HL-60 (cell line): Measurements from ENCODE around the gene CSTF3.

Experiments used
- DNase-seq, 2 experiments: peaks; one replicate each; pipeline ENCODE4 v3.0.0-alpha.2; 2010 to 2020; ENCODE audit warnings: low read depth in 1 of 2, low spot score in 1 of 2
- H3K27ac ChIP-seq: fragments of 250-450 bp; sonication (Bioruptor Pico); replicated peaks from 2 replicates; pipeline ENCODE4 v1.5.1; 2020; ENCODE audit warnings: mild to moderate bottlenecking, moderate library complexity
- H3K27me3 ChIP-seq: fragments of 250-450 bp; sonication (Bioruptor Pico); 2 replicates; pipeline ENCODE4 v1.5.1; 2021; ENCODE audit warnings: mild to moderate bottlenecking, moderate library complexity; ENCODE audit not compliant: insufficient read depth, poor library complexity, severe bottlenecking
- H3K4me3 ChIP-seq: replicated peaks from 2 replicates; pipeline ENCODE4 v1.5.1; 2011; ENCODE audit warnings: mild to moderate bottlenecking, control low read depth, low read length; ENCODE audit not compliant: insufficient read depth
- GABPA ChIP-seq: IDR thresholded peaks from 2 replicates; pipeline ENCODE4 v1.6.1; 2012; ENCODE audit warnings: low read depth
- POLR2AphosphoS5 ChIP-seq: IDR thresholded peaks from 2 replicates; pipeline ENCODE4 v1.6.1; 2012; ENCODE audit warnings: low read depth
- SPI1 ChIP-seq: IDR thresholded peaks from 2 replicates; pipeline ENCODE4 v1.6.1; 2012; ENCODE audit warnings: low read depth, mild to moderate bottlenecking, borderline replicate concordance
- TF ChIP-seq, protein P1 (sequence below): IDR thresholded peaks from one replicate; pipeline ENCODE4 v1.5.1; 2011; ENCODE audit warnings: low read length, control low read depth, inconsistent platforms; ENCODE audit not compliant: insufficient read depth
- TF ChIP-seq, protein P2 (sequence below): IDR thresholded peaks from 2 replicates; pipeline ENCODE4 v1.6.1; 2012; ENCODE audit warnings: low read depth; ENCODE audit not compliant: insufficient replicate concordance

CSTF3 gene

DNA sequence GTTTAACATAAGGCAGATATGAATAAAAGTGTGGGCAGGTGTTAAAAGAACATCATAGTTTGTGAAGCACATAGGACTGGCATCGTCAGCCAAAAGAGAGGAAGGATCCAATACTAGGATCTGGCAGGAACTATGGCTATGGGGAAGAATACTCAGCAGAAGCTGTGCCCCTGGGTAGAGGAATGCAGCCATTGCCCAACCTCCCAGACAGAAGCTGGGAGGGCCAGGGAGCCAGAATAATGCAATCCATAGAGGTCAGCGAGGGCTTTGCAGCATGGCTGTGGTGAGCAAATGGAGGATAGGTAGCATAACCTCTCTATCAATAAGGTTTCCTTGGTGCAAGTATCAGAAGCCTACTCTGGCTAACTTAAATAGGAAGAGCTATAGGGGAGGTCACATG lies 11.7 kb upstream of the CSTF3 start:
- DNase-seq: peak in 1 of 2 experiments; percentile 58
- Histone ChIP-seq H3K27ac (no peak overlapping the region), H3K27me3 (no peaks in the 10 kb centered on the region), H3K4me3 (no peak overlapping the region)
- TF ChIP-seq, protein P1, sequence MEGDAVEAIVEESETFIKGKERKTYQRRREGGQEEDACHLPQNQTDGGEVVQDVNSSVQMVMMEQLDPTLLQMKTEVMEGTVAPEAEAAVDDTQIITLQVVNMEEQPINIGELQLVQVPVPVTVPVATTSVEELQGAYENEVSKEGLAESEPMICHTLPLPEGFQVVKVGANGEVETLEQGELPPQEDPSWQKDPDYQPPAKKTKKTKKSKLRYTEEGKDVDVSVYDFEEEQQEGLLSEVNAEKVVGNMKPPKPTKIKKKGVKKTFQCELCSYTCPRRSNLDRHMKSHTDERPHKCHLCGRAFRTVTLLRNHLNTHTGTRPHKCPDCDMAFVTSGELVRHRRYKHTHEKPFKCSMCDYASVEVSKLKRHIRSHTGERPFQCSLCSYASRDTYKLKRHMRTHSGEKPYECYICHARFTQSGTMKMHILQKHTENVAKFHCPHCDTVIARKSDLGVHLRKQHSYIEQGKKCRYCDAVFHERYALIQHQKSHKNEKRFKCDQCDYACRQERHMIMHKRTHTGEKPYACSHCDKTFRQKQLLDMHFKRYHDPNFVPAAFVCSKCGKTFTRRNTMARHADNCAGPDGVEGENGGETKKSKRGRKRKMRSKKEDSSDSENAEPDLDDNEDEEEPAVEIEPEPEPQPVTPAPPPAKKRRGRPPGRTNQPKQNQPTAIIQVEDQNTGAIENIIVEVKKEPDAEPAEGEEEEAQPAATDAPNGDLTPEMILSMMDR: no peak
- TF ChIP-seq POLR2AphosphoS5 (no peak), GABPA (no peak), SPI1 (no peak)
- TF ChIP-seq, protein P2, sequence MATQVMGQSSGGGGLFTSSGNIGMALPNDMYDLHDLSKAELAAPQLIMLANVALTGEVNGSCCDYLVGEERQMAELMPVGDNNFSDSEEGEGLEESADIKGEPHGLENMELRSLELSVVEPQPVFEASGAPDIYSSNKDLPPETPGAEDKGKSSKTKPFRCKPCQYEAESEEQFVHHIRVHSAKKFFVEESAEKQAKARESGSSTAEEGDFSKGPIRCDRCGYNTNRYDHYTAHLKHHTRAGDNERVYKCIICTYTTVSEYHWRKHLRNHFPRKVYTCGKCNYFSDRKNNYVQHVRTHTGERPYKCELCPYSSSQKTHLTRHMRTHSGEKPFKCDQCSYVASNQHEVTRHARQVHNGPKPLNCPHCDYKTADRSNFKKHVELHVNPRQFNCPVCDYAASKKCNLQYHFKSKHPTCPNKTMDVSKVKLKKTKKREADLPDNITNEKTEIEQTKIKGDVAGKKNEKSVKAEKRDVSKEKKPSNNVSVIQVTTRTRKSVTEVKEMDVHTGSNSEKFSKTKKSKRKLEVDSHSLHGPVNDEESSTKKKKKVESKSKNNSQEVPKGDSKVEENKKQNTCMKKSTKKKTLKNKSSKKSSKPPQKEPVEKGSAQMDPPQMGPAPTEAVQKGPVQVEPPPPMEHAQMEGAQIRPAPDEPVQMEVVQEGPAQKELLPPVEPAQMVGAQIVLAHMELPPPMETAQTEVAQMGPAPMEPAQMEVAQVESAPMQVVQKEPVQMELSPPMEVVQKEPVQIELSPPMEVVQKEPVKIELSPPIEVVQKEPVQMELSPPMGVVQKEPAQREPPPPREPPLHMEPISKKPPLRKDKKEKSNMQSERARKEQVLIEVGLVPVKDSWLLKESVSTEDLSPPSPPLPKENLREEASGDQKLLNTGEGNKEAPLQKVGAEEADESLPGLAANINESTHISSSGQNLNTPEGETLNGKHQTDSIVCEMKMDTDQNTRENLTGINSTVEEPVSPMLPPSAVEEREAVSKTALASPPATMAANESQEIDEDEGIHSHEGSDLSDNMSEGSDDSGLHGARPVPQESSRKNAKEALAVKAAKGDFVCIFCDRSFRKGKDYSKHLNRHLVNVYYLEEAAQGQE: no peak

DNA sequence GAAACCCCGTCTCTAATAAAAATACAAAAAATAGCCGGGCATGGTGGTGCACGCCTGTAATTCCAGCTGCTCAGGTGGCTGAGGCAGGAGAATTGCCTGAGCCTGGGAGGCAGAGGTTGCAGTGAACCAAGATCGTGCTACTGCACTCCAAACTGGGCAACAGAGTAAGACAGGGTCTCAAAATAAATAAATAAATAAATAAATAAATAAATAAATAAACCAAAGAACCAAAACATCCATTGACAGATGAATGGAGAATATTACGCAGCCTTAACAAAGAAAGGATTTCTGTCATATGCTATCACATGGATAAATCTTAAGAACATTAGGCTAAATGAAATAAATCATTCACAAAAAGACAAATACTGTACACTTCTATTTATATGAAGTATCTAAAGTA lies 11.1 kb upstream of the CSTF3 start:
- DNase-seq: no peak
- no peak overlapping the region for H3K4me3 ChIP-seq
- TF ChIP-seq SPI1 (no peak), POLR2AphosphoS5 (no peak), GABPA (no peak)
- TF ChIP-seq, protein P2: no peak
- TF ChIP-seq, protein P1: no peak

DNA sequence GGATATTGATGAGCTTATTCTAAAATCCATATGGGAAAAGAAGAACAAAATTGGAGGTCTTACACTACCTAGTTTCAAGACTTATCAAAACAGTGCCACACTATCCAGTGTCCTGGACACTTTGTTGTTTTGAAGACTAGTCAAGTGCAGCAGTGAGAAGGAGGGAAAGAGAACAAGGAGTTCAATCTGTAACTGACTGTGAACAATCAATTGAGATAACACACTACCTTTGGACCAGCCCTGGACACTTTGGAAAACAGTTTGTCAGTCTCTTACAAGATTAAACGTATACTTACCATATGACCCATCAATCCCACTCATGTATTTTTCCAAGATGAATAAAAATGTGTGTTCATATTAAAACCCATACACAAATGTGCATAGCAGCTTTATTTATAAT lies 10.0 kb upstream of the CSTF3 start:
- TF ChIP-seq, protein P2: no peak
- TF ChIP-seq GABPA: no peak
- TF ChIP-seq POLR2AphosphoS5: no peak
- no peaks in the 10 kb centered on the region for H3K27me3 ChIP-seq
- H3K4me3 ChIP-seq: no peak overlapping the region
- DNase-seq: no peak
- H3K27ac ChIP-seq: no peak overlapping the region

More for the DNA sequence above, 11.1 kb upstream of the CSTF3 start:
- H3K27ac ChIP-seq: no peak overlapping the region
- H3K27me3 ChIP-seq: no peaks in the 10 kb centered on the region
